Middle frontal gyrus (tissue), 1 donor: ENCODE results near the gene ZNF423.

Experiments
- DNase-seq: peaks from one replicate; pipeline ENCODE4 v3.0.0-alpha.2; 2015; ENCODE audit warnings: low spot score; ENCODE audit errors: extremely low spot score

The ZNF423 gene

DNA sequence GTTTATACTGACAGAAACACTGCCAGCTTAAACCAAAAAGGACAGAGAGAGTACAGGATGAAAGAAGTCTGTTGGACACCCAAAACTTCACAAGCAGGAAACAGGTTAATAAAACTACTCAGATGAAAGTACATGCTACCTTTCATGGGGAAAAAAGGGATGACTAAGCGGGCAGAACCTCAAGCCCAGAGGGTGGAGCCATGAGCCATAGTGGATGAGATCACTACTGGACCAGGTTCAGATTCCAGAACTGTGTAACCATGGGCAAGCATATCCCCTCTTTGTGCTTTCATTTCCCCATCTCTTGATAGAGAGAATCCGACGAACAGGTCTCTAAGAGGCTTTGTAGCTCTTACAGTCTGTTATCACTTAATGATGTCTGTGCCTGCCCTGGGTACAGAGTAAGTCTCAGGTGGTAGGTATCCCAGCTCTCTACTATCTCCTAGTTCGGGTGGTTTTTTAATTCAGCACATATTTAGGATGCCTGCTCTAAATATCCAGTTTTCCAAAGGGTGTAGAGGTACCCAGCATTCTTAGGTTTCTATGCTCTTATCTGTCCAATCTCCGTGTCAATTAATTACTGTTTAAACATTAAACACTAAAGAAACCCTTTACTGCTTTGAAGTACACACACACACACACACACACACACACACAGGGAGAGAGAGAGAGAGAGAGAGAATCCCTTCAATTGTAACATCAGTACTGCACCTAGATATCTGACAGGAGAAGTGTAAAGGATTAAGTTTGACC is 206.7 kb downstream of the ZNF423 start:
- no peak for DNase-seq

DNA sequence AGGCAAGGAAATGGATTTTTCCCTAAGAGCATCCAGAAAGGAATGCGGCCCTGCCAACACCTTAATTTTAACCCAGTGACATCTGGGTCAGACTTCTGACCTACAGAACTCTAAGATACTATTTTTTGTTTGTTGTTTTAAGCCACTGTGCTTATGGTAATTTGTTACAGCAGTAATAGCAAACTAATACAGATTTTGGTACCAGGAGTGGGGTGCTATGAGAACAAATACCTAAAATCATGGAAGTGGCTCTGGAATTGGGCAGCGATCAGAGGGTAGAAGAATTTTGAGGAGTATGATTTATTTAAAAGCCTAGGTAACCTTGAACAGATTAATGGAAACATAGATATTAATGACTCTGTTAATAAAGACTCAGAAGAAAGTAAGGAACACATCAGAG is 208.2 kb downstream of the ZNF423 start:
- DNase-seq: no peak

DNA sequence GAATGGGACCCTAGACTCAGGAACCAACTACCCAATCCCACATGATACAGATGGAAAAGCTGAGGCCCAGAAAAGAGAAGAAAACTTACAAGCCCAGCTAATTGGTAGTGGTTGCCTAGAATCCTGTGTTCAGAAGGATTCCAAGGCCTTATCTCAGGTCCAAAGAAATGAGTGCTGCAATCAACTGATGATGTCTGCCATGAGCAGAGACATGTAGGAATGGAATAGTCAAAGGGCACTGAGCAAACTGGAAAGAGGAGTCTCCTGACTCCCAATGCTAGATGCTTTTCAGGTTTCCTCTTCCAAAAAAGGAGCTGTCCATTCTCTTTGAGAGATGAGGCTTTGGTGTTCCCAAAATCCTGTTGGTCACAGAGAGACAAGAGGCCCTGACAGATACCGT is 210.6 kb downstream of the ZNF423 start:
- DNase-seq: no peak

DNA sequence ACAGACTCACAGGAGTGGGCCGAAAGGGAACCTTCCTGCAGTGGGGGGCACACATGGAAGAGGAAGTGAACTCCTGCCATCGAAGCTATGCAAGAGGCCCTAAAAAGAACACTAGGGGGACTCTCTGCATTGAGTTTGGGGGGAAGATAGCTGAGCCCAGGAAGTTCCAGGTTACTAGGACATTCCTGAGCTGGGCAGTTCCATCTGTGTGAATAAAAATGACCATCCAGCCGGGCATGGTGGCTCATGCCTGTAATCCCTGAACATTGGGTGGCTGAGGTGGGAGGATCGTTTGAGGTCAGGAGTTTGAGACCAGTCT is 211.8 kb downstream of the ZNF423 start:
- no peak for DNase-seq

DNA sequence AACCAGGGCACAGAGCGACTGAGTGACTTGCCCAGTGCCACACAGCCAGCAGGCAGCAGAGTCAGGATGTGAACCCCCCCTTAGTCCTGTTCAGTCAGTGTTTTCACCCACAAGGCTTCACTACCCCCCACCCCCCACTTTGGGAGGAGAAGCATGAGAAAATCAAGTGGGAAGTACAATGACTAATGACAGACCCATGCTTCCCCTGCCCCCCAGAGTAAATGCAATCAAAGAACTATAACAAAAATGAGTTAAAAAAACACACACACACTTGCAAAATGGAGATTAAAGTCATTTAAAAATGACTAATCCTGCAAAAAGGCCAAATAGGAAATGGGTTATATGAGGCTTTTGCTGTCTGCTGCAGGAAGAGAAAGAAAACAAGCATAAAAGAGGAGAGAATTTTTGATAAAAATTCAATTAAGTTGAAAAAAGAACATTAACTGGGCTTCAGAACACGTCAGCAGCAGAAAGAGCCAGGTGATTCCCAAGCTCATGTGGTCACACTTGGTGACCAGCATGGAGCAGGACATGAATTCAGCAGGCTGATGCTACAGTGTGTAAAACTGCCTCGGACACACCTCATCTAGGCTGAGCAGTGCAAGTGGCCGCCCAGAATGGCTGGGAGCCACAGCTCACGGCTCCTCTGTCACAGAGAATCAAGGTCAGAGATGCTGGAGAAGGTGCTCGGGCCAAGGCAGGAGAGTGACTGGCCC is 212.3 kb downstream of the ZNF423 start:
- DNase-seq: no peak

DNA sequence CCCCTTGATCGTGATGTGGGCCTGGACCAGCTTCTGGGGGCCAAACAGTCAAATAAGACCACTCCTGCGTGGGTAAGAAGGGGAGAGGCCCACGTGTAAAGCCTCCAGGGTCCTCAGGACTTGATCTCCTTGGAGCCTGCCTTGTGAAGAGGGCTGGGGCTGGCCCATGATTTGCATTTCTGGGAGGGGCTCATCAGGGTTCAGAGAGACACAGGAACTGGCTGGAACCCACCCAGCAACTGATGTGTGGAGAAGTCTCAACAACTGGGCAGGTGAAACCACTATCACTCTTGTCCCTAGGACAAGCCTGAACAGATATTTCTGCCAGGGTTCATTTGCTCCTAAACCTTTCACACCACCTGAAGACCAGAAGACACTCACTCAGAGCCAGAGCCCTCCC is 214.7 kb downstream of the ZNF423 start:
- DNase-seq: no peak

DNA sequence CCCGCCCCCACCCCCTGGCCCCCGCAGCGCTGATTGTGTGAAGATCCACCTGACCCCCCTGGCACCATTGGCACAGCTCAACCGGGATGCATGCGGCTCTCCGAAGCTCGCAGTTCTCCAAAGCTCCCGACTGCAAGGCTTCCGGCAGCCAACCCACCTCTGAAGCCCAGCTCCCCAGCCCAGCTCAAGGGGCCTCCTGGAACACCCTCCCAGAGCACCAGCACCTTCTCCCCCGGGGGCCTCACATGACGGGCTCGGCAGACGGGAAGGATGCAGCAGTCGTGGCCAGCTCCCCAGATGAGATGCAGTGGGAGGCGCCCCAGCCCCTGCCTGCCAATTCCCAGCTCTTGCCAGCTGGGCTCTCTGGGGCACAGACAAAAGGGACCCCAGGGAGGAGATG is 215.3 kb downstream of the ZNF423 start:
- no peak for DNase-seq

DNA sequence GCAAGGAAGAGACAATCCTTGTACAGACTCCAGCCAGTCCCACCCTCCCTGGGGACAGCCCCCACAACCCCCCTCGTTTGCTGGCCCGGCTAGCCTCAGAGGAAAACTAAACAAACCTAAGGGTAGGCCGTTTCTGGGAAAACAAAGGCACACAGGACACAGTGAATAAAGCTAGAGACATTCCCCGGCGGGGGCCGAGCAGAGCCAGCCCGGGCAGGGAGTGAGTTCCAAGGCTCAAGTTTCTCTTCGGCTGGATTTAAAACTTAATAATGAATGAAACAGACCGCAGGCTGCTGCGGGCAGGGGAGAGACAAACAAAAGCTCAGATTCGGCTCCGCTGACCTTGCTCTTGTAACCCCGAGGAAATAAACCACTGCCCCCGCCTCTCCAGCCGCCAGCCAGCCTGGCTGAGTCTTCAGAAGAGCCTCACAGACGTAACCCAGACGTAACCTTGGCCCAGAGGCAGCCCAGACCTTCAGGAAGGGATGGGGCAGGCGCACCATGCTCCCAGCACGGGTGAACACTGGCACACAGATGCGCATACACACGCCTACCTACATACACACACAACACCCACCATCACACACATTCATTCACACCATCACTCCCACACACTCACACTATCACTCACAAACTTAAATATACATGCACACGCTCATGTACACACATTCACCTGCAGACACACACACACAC is 216.0 kb downstream of the ZNF423 start:
- no peak for DNase-seq

DNA sequence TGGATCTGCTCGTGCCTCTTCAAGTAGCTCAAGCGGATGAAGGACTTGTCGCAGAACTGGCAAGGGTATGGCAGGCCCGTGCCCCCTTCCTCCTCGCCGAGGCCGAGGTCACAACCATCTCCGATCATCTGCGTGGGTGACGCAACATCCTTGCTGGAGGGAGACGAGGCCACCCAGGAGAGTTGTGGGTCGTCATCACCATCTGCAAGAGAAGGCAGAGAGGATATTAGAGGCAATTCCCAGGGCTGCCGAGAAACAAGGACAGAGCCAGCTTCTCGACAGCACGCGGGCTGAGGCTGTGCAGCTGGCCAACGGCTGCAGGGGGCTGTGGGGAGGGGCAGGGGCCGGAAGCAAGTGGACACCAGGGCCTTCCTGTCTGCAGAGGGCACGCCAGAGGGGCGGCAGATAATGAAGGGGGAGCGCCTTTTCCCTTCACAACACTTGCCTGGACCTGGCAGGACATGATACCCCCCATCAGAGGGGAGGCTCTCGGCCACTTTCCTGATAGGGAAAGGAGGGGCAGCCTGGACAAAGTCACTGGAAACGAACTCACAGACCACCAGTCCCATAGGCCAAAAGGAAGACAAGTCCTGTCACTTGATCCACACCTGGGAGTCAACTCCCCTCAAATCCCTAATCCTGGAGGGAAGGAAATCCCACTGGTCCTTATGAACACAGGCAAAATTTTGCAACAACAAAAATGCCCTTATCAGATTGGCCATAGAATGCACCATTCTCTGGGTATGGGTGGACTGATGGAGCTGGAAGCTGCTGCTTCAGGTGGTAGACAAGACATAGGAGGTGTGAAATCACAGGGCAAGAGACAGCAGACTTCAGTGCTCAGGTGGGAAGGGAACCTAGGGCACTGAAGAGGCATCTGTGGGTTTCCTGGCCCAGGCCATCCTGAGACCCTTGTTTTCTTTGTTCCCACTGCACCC is 217.0 kb downstream of the ZNF423 start:
- DNase-seq: no peak

DNA sequence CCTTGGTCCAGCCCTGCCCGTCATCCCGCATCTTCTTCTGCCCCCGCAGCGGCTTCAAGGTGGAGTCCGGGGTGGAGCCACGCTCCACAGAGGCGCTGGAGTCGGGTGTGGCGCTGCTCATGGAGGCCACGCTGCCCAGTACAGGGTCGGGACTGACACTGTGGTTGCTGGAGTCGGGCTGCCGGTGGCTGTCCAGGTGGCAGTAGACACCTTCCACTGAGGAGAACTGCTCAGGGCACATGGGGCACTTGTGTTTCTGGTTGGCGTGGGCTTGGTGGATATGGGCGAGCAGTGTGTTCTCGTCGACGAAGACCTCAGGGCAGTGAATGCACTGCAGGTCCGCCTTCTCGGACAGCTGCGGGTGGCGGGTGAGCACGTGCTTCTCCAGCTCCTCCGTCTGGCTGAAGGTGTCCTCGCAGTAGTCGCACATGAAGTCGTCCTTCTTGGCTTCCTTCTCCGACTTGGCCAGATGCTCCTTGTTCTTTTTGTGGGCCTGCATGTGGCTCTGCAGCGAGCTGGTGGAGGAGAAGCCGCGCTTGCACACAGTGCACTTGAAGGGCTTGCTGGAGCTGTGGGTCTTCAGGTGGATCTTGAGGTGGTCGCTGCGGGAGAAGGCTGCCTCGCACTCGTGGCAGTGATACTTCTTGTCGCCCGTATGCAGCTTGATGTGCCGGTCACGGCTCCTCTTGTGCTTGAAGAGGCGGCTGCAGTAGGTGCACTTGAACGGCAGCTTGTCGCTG is 217.8 kb downstream of the ZNF423 start:
- no peak for DNase-seq

DNA sequence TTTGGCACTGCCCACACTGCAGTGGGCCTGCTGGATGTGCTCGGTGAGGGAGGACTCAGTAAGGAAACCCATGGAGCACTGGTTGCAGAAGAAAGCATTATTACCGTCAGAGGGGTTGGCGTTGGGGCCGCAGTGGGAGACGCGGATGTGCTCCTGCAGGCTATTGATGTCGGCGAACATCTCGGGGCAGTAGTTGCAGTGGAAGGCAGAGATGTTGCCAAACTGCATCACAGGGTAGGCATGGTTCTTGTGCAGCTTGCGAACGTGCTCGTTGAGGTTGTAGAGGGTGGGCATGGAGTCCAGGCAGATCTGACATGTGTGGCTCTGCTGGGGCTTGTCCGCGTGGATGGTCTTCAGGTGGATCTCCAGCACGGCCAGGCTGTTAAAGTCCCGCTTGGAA is 218.4 kb downstream of the ZNF423 start:
- DNase-seq: no peak

DNA sequence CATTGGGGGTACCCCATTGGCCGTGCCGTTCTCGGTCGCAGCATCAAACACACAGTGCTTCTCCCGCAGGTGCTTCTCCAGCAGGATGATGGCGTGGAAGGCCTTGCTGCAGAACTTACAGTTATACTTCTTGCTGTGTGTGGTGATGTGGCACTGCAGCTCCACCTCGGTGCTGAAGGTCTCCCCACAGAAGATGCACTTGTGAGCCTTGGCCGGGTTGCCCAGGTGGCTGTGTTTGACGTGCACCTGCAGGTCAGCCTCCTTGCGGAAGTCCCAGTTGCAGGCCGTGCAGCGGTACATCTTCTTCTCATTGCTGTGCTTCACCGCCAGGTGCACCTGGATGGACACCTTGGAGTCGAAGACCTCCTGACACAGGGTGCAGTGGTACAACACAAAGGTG is 219.3 kb downstream of the ZNF423 start:
- DNase-seq: no peak

DNA sequence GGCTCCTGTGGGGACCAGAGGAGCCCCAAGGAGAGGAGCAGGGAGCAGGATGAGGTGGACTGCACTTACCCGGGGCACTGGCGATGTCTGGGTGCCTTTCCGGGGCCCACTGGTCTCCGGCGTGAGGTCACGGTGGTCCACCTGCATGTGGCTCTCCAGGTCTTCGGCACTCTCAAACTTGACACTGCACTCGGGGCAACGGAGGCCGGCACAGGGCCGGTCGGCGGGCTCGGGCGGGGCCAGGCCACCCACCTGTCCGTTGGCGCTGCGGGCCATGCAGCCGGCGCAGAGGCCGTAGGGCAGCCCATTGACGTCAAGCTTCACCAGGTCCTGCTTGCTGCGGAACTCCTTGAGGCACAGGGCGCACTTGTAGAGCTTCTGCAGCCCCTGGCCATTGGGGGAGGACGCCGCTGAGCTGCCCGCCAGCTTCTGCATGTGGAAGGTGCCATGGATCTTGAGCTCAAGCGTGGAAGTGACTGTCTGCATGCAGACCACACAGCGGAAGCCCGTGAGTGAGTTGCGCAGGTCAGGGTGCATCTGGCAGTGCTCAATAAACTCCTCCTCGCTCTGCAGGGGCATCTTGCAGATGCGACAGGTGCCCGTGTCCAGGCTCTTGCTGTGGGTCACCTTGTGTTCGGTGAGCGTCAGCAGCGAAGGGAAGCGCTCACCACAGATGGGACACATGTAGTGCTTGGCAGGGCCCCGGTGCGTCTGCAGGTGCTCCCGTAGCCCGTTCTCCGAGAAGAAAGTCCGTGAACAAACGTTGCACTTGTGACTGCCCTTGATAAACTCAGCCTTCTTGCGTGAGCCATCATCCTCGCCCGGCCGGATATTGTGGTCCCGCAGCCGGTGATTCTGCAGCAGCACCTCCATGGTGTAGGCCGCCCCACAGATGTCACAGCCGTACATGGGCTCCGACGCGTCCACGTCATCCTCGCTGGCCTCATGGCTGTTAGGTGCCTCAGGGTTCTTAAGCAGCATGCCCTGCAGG is 220.0 kb downstream of the ZNF423 start:
- no peak for DNase-seq

DNA sequence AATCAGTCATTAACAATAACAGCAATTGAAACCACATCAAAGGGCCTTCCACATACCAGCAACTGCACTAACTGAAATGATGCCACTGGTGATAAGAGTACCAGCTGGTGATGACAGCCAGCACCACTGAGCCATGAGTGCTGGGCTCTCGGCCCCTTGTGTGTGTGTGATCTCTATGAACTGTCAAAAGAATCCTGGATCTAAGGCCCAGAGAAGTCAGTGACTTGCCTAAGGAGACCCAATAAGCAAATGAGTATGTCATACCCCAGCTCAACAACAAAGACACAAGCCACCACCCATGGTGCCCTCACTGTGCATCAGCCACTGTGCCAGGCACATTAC is 220.9 kb downstream of the ZNF423 start:
- DNase-seq: no peak

DNA sequence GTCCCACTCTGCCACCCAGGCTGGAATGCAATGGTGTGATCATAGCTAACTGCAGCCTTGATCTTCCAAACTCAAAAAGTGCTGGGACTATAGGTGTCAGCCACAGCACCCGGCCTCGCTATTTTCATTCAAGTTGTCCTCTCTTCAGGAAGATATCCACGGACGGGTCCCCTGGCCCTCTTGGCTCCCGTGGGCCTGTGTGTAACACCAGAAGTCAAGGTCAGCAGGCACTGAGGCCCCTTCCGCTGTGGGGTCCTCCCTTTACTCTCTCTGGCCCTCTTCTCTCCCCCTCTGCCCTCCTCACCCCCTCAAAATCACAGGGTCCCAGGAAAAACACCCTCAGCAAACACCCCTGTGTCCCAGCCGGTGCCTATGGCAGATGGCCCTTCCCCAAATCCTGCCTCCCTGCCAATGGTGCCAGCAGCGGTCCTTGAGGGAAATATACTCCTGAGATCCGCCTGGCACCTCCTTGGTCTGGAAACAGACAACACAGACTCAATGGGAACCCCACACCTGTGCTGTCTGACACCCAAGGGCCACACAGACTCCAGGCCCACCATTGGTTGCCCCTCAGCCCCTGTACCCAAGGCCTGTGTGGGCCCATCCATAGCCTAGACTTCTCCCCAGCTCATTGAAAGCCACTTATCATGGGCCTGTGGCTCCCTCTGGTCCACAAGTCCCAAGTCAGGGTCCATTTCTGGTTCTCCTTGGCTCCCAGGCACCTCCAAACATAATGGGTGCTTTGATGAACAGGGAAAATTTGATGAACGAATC is 221.5 kb downstream of the ZNF423 start:
- DNase-seq: no peak

DNA sequence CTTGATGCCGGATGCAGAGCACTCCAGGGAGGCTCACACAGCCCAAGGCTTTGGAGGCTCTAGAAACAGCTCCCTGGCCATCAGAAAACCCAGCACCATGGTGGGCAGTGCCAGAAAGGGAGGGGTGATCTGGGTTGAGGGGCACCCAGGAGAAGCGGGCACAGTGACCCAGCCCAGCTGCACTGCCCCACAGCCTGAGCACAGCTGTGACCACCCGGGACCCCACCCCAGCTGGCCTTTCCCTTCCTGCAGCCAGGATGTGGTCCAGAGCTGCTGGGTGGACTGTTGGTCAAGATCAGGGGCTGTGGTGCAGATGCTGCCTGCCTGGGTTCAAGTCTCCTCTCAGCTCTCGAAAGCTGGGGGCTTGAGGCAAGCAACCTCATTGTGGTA is 223.1 kb downstream of the ZNF423 start:
- no peak for DNase-seq

DNA sequence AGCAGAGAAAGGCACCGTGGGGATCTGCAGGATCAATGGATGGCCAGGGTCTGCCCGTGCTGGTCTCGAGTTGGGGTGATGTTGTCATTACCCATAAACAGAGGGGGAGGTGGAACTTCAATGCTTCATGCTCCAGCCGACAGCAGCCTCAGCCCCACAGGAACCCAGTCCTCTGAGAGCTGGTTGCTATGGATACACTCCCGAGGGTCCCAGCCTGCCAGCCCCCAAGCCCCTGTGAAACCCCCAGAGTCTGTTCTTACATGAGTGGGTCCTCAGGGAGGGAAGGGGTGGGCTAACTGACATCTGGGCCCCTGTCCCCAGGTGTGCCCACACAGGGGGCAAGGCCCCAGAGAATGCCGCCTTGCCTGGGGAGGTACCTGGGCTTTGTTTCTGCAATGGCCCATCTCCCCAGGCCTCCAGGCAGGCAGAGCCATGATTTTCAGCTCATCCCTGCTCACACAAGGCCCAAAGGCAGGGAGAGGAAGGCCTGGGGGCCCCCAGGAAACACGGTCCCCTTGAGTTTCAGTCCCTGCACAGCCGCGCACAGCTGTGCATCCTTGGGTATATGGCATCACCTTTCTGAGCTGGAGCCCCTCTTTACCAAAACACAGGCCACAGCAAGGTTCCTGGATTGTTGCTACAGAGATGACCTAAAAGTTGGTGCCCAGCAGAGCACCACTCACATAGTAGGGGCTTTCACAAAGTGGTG is 223.7 kb downstream of the ZNF423 start:
- DNase-seq: no peak
